Right atrium auricular region (tissue), 2 donors: ENCODE measurements around the gene BCL2L12. TPM values are rescaled to one million over a fixed set of nuclear protein-coding genes. Genes with fewer than 3 reads are reported as not detected.

Experiments used
- DNase-seq: peaks from one replicate; pipeline ENCODE4 v3.0.0-alpha.2; 2019; ENCODE audit warnings: low spot score
- H3K27ac ChIP-seq, 2 donors: fragments of 200-600 bp; sonication (generic); 1 replicate in 1 of 2; 2 replicates in 1 of 2; pipeline ENCODE4 v1.5.1; 2016 to 2019
- H3K27me3 ChIP-seq, 2 donors: fragments of 200-600 bp; sonication (generic); one replicate each; pipeline versions ENCODE4 v1.5.1 to v1.6.0; 2017 to 2019
- H3K36me3 ChIP-seq: fragments of 200-600 bp; sonication (generic); one replicate; pipeline ENCODE4 v1.5.1; 2016
- H3K4me1 ChIP-seq, 2 donors: fragments of 200-600 bp; sonication (generic); one replicate each; pipeline versions ENCODE4 v1.5.1 to v1.6.0; 2017 to 2019
- H3K4me3 ChIP-seq, 2 donors: fragments of 200-600 bp; sonication (generic); 1 replicate in 1 of 2; 2 replicates in 1 of 2; pipeline ENCODE4 v1.5.1; 2017 to 2019; ENCODE audit warnings: mild to moderate bottlenecking in 1 of 2, moderate library complexity in 1 of 2
- H3K9me3 ChIP-seq, 2 donors: fragments of 200-600 bp; sonication (generic); one replicate each; pipeline ENCODE4 v1.5.1; 2019
- CTCF ChIP-seq, 2 donors: fragments of 200-600 bp; sonication (generic); IDR thresholded peaks; one replicate each; pipeline ENCODE4 v1.5.1; 2019; ENCODE audit warnings: antibody characterized with exemption in 2 of 2
- total RNA-seq, 2 donors: library from RNA; depleted of rRNA; stranded (reverse); fragments of >200 nt; gene quantifications; one replicate each; pipeline ENCODE4 v1.1.0, GENCODE V29; 2016

Gene BCL2L12
- total RNA-seq, 2 donors from 2014 or later: 5.7 to 6.5 TPM

GRCh38 chr19:49672131-49672919, 6.6 kb downstream of the BCL2L12 start:
- H3K4me3 ChIP-seq: peak overlapping the region in 1 of 2 donors; percentile 11
- H3K4me1 ChIP-seq: peaks cover 0 to 15% of the 10 kb centered on the region in 2 donors
- no peaks in the 10 kb centered on the region for H3K9me3 ChIP-seq
- peak overlapping the region; percentile 33 to 36 for H3K27ac ChIP-seq
- DNase-seq: peak; percentile 66
- peak; percentile 91 for TF ChIP-seq CTCF (IDR thresholded peaks at IDR 0.05)
- H3K36me3 ChIP-seq: peaks cover 6% of the 10 kb centered on the region
- H3K27me3 ChIP-seq: no peaks in the 10 kb centered on the region

- Histone ChIP-seq H3K9me3 (no peaks in the 10 kb centered on the region), H3K4me3 (peak overlapping the region; percentile 8 to 43), H3K27me3 (no peaks in the 10 kb centered on the region), H3K27ac (peak overlapping the region; percentile 87 to 88), H3K36me3 (peaks cover 5% of the 10 kb centered on the region), H3K4me1 (peaks cover 0 to 52% of the 10 kb centered on the region in 2 donors)
- peak; percentile 92 for DNase-seq
- no peak for TF ChIP-seq CTCF (IDR thresholded peaks at IDR 0.05)
Observed at GRCh38 chr19:49676136-49676783, 10.5 kb downstream of the BCL2L12 start.

GRCh38 chr19:49676784-49677230, 11.1 kb downstream of the BCL2L12 start:
- TF ChIP-seq CTCF (IDR thresholded peaks at IDR 0.05): no peak
- DNase-seq: peak; percentile 100
- H3K4me1 ChIP-seq: peaks cover 0 to 57% of the 10 kb centered on the region in 2 donors
- H3K36me3 ChIP-seq: peaks cover 11% of the 10 kb centered on the region
- H3K27ac ChIP-seq: peak overlapping the region; percentile 98
- H3K27me3 ChIP-seq: no peaks in the 10 kb centered on the region
- H3K4me3 ChIP-seq: peak overlapping the region; percentile 99
- no peaks in the 10 kb centered on the region for H3K9me3 ChIP-seq

GRCh38 chr19:49677231-49677900, 11.6 kb downstream of the BCL2L12 start, which contains the start of gene PRMT1:
Gene PRMT1 (plus strand): TSS chr19:49677271. CDS start chr19:49677281, 10 bp downstream.
- DNase-seq: no peak
- peaks cover 16% of the 10 kb centered on the region for H3K36me3 ChIP-seq
- peaks cover 0 to 54% of the 10 kb centered on the region in 2 donors for H3K4me1 ChIP-seq
- peak within 1 kb of the TSS; percentile 98 for H3K27ac ChIP-seq
- peak within 1 kb of the TSS; percentile 99 for H3K4me3 ChIP-seq
- no peak for TF ChIP-seq CTCF (IDR thresholded peaks at IDR 0.05)
- no peaks in the 10 kb centered on the region for H3K27me3 ChIP-seq
- H3K9me3 ChIP-seq: no peaks in the 10 kb centered on the region

GRCh38 chr19:49677901-49678674, 12.4 kb downstream of the BCL2L12 start:
- peak; percentile 40 to 69 for TF ChIP-seq CTCF (IDR thresholded peaks at IDR 0.05)
- Histone ChIP-seq H3K27ac (peak overlapping the region; percentile 98), H3K36me3 (peaks cover 23% of the 10 kb centered on the region), H3K4me1 (peaks cover 0 to 54% of the 10 kb centered on the region in 2 donors), H3K9me3 (no peaks in the 10 kb centered on the region), H3K4me3 (peak overlapping the region; percentile 99), H3K27me3 (no peaks in the 10 kb centered on the region)
- peak; percentile 75 for DNase-seq
